ENCODE measurements around the gene LGI1.

- TF ChIP-seq CTCF (IDR thresholded peaks at IDR 0.05 in 8 of 11, conservative IDR thresholded peaks at IDR 0.05 in 3 of 11) (no peak), POLR2A (IDR thresholded peaks at IDR 0.05) (no peak), POLR2AphosphoS5 (IDR thresholded peaks at IDR 0.05) (no peak)
Measured at GRCh38 chr10:93754761-93755160, 3.0 kb upstream of the LGI1 start.
